Spleen (tissue), 11 donors: ENCODE data around the gene OGFOD3. TPM values are rescaled to one million over a fixed set of nuclear protein-coding genes. Genes with fewer than 3 reads are reported as not detected.

Experiments
- DNase-seq: peaks from one replicate; pipeline ENCODE4 v3.0.0-alpha.2; 2020
- H3K27ac ChIP-seq, 8 donors: fragments of 200-600 bp; sonication (generic) in 7 of 8; 1 replicate in 4 of 8; 2 replicates in 4 of 8; pipeline versions ENCODE4 v1.5.0 to v1.8.0; 2016 to 2021; ENCODE audit warnings: inconsistent platforms in 4 of 8, mild to moderate bottlenecking in 4 of 8, moderate library complexity in 1 of 8
- H3K27me3 ChIP-seq, 7 donors: fragments of 200-600 bp; sonication (generic) in 6 of 7; replicated peaks in 1 of 7; 1 replicate in 4 of 7; 2 replicates in 3 of 7; pipeline versions ENCODE4 v1.5.0 to v1.8.0; 2016 to 2021; ENCODE audit warnings: inconsistent platforms in 3 of 7, mild to moderate bottlenecking in 1 of 7
- H3K36me3 ChIP-seq, 6 donors: fragments of 200-600 bp; sonication (generic) in 5 of 6; 1 replicate in 4 of 6; 2 replicates in 2 of 6; pipeline versions ENCODE4 v1.5.0 to v1.8.0; 2016 to 2021; ENCODE audit warnings: inconsistent platforms in 2 of 6
- H3K4me1 ChIP-seq, 6 donors: fragments of 200-600 bp; sonication (generic) in 5 of 6; 1 replicate in 3 of 6; 2 replicates in 3 of 6; pipeline versions ENCODE4 v1.5.0 to v1.8.0; 2016 to 2021; ENCODE audit warnings: inconsistent platforms in 3 of 6
- H3K4me3 ChIP-seq, 8 donors: fragments of 200-600 bp; sonication (generic) in 7 of 8; 1 replicate in 4 of 8; 2 replicates in 4 of 8; pipeline versions ENCODE4 v1.5.0 to v1.8.0; 2016 to 2021; ENCODE audit warnings: inconsistent platforms in 4 of 8, mild to moderate bottlenecking in 4 of 8, moderate library complexity in 2 of 8
- H3K9me3 ChIP-seq, 8 donors: fragments of 200-600 bp; sonication (generic) in 7 of 8; 1 replicate in 4 of 8; 2 replicates in 4 of 8; pipeline versions ENCODE4 v1.5.0 to v1.8.0; 2016 to 2021; ENCODE audit warnings: inconsistent platforms in 4 of 8
- CTCF ChIP-seq, 11 experiments: fragments of 200-600 bp in 7 of 11; fragments of 450-650 bp in 4 of 11; sonication (generic) in 4 of 11; IDR thresholded peaks in 8 of 11; conservative IDR thresholded peaks in 3 of 11; 1 replicate in 7 of 11; 2 replicates in 4 of 11; pipeline versions ENCODE4 v1.4.0 to v1.8.0; 2016 to 2021; ENCODE audit warnings: antibody characterized with exemption in 11 of 11, inconsistent platforms in 4 of 11, mild to moderate bottlenecking in 1 of 11
- POLR2A ChIP-seq, 3 donors: fragments of 450-650 bp; IDR thresholded peaks; one replicate each; pipeline ENCODE4 v1.5.1; 2017; ENCODE audit warnings: antibody characterized with exemption in 3 of 3, mild to moderate bottlenecking in 1 of 3
- POLR2AphosphoS5 ChIP-seq, 3 donors: sonication (generic); formaldehyde crosslinking; IDR thresholded peaks; one replicate each; pipeline ENCODE4 v1.5.1; 2017; ENCODE audit warnings: antibody characterized with exemption in 3 of 3
- WGBS, 5 donors: extraction: QIAGEN DNeasy Blood & Tissue Kit in 3 of 5; methylation state at CpG; one replicate each; pipeline versions ENCODE4 v1.1.5 to v1.1.7; 2013 to 2018; 5-methylcytosine and 5-hydroxymethylcytosine counted together
- intact Hi-C: fragments of 100-400 bp; cut with DNase I; formaldehyde crosslinking; loops from one replicate; pipeline ENCODE4 v1.15.0; 2023; ENCODE audit warnings: low total_unique reads
- polyA plus RNA-seq, 3 donors: library from polyadenylated mRNA; stranded (reverse); fragments of 200-250 nt; gene quantifications; one replicate each; pipeline ENCODE4 v1.2.1, GENCODE V29; 2013
- total RNA-seq, 7 donors: library from RNA; depleted of rRNA in 3 of 7; stranded (reverse); fragments of >200 nt in 3 of 7; fragmentation: NEBNext Ultra II Directional in 4 of 7; extraction: Animal tissue kit (Norgen Biotek cat#: 25700) in 4 of 7; gene quantifications; one replicate each; pipeline versions ENCODE4 v1.1.0 to v1.2.1, GENCODE V29; 2016 to 2021
- donor health status: healthy with polysubstance abuse.
- donor health status: DM: no; HTN: no; CAD: no; lungs with moderate emphysema.
- donor health status: DM: no; HTN: no; CAD: no.
- donor health status: Bipolar disorder and iron deficiency.
- donor health status: healthy.
- donor health status: DM: no; HTN: no; CAD: no.
- donor health status: DM: yes; HTN: yes; CAD: no.

The OGFOD3 gene
- total and polyA plus RNA-seq, 10 donors, result 10.3 to 28.1 (median 21.8) TPM

- no peak overlapping the region for H3K27ac ChIP-seq
- no peak for TF ChIP-seq POLR2A (IDR thresholded peaks at IDR 0.05)
- no peak for TF ChIP-seq CTCF (IDR thresholded peaks at IDR 0.05 in 8 of 11, conservative IDR thresholded peaks at IDR 0.05 in 3 of 11)
- no peak for TF ChIP-seq POLR2AphosphoS5 (IDR thresholded peaks at IDR 0.05)
- no peak overlapping the region for H3K4me3 ChIP-seq
- H3K4me1 ChIP-seq, result peaks cover 0 to 29% (median 5%) of the 10 kb centered on the region in 6 donors
- H3K27me3 ChIP-seq, result peaks cover 0 to 48% (median 33%) of the 10 kb centered on the region in 7 donors
- 71 to 89% (median 74%) methylated on average over 3 of the region's 3 CpGs for WGBS, 5 donors
- H3K36me3 ChIP-seq, result peaks cover 0 to 20% (median 12%) of the 10 kb centered on the region in 6 donors
- no peak for DNase-seq
- intact Hi-C loops, result no loop called here
- no peaks in the 10 kb centered on the region for H3K9me3 ChIP-seq
These were observed 30.7 kb downstream of the OGFOD3 start for GRCh38 chr17:82387705-82388106.

- 40 to 47% (median 44%) methylated on average over 28 to 38 of the region's 38 CpGs for WGBS, 5 donors
- peaks cover 0 to 13% (median 6%) of the 10 kb centered on the region in 6 donors for H3K36me3 ChIP-seq
- intact Hi-C loops, result no loop called here
- TF ChIP-seq CTCF (IDR thresholded peaks at IDR 0.05 in 8 of 11, conservative IDR thresholded peaks at IDR 0.05 in 3 of 11), result no peak
- peak in 2 of 3 donors; percentile 5 to 33 for TF ChIP-seq POLR2AphosphoS5 (IDR thresholded peaks at IDR 0.05)
- H3K4me1 ChIP-seq, result peaks cover 0 to 29% (median 5%) of the 10 kb centered on the region in 6 donors
- H3K4me3 ChIP-seq, result no peak overlapping the region
- peaks cover 0 to 54% (median 33%) of the 10 kb centered on the region in 7 donors for H3K27me3 ChIP-seq
- H3K9me3 ChIP-seq, result no peaks in the 10 kb centered on the region
- H3K27ac ChIP-seq, result no peak overlapping the region
- no peak for DNase-seq
These were observed 31.3 kb downstream of the OGFOD3 start for GRCh38 chr17:82386881-82387704.

- Histone ChIP-seq H3K27me3 (peaks cover 0 to 60% (median 33%) of the 10 kb centered on the region in 7 donors), H3K36me3 (peaks cover 0 to 6% (median under 1%) of the 10 kb centered on the region in 6 donors), H3K9me3 (no peaks in the 10 kb centered on the region), H3K27ac (no peak overlapping the region), H3K4me3 (no peak overlapping the region), H3K4me1 (peaks cover 0 to 29% (median 5%) of the 10 kb centered on the region in 6 donors)
- intact Hi-C loops, result no loop called here
- TF ChIP-seq POLR2A (IDR thresholded peaks at IDR 0.05) (no peak), POLR2AphosphoS5 (IDR thresholded peaks at IDR 0.05) (no peak), CTCF (IDR thresholded peaks at IDR 0.05 in 8 of 11, conservative IDR thresholded peaks at IDR 0.05 in 3 of 11) (no peak)
- WGBS, 5 donors, result 52 to 70% (median 59%) methylated on average over 10 to 16 of the region's 17 CpGs
- DNase-seq, result no peak
These were observed 32.0 kb downstream of the OGFOD3 start for GRCh38 chr17:82386255-82386831.
